Measurements from ENCODE around the gene DLG2.
"Not testable (repeated sequence)": the region's sequence is repeated elsewhere in the genome, so short reads cannot be mapped to it uniquely, and the experiment has no call there.

DLG2 gene

DNA sequence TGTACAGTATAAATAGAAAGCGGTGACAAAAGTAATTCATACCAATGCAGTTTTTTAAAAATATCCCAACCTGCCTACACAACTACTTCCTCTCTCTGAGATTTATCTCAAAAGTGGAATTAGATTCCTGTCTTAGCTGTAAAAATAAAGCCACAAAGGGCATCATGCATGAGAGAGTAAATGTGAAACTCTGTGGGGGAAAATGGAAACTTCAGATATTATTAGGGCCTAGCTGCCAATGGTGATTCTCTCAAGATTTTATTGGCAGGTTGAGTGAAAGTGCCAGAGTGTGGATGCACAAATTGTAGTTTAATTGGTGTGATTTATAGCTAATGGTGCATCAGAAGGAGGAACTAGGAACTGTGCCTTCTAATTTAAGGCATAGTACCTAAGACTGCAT is 1984.0 kb downstream of the DLG2 start:
- DNase-seq (ENCODE audit: low read depth in 2 of 2): no peak

DNA sequence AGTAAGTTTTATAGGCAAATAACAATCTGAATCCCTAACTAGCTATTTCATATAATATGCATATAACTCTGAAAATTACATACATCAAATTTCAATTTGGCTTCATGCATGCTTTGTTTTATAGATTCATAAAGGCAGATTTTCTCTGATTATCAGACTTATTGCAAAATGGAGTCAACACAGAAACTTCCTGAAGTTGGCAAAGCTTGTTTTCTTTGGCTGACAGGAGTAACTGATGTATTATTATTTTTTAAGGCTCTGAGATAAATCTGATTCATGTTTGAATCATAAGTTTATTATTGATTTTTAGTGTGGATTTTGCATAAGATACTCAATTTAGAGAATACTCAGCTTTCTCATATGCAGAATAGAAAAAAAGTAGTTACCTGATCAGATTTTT is 1984.6 kb downstream of the DLG2 start:
- no peak for DNase-seq (ENCODE audit: low read depth in 2 of 2)

DNA sequence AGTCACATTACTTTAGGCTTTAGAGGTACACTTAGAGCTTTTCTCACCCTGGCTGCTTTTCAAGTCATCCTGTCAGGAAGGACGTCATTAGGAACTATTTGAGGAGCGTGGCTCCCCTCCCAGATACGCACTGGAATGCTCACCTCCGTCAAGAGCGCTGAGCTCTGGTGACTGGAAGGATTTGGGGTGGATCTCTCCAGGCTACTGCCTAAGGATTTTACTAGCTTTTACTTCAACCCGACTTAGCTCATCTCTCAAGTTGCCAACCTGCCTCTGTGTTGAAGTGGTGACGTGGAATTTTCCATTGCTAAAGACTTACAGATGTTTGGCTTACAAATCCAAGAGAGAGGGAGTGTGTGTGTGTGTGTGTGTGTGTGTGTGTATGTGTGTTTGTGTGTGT is 1985.6 kb downstream of the DLG2 start:
- no peak for DNase-seq (ENCODE audit: low read depth in 2 of 2)

DNA sequence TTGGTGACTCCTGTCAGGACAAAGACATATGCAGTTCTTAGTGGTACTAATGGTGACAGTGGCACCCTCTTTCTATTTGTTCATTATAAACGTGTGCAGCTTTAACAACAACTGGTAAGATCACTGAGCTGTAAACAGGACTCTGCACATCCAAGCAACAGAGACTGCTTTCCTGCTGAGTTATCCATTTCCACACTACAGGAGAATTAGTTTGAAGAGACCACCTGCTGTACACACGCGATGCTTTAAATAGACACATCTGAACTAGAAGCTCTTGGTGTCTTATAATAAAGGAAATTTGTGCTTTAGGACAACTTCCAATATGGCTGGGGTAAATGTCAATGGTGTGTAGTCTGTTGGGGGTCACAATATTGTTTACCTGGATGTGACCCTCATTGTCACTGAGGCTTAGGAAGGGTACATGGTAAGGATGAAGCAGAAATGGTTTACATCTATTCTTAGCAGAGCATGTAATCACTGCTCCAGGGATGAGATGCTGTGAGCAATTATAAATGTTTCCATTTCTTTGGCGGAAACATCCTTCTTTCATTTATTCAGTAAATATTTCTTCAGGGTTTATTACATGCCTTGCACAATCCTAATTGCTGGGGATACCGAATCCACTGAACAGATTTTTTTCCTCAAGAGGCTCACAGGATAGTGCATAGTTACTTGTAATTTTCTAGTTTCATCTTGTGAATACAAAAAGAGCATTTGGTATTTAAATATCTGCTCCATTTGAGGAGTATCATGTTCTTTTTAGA is 1987.0 kb downstream of the DLG2 start:
- no peak for DNase-seq (ENCODE audit: low read depth in 2 of 2)

DNA sequence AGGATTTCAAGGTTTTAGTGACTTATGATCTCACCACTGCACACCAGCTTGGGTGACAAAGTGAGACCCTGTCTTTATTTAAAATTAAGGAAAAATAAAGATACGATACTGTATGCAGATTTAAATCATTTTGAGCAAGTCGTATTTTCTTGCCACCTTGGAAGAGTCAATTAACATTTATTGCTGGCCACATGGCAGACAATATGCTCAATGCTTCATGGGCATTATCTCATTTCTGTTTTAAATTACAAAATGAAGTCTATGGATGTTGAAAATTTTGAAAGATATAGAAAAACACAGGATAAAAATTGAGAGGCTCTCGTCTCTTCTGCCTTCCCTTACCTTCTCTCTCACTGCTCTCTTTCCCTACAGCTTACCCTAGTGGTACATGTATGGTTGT is 1992.0 kb downstream of the DLG2 start:
- no peak for DNase-seq (ENCODE audit: low read depth in 2 of 2)

DNA sequence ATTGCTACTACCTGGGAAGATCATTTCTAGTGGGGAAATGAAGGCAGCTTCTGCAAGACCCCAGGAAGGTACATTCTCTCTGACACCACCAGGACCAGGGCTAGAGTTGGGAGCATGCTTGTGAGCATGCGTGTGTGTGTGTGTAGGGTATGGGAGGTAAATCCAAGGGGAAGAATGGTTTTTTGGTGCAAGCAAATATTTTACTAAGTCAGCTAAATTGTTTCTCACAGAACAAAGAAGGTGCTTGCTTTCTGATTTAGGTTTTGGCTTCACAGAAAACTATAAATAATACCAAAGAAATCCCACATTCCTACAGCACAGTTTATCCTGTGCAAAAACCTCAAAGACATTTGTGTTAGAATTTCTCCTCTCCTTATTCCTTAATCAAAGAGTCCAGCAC is 1996.9 kb downstream of the DLG2 start:
- DNase-seq (ENCODE audit: low read depth in 2 of 2): no peak

DNA sequence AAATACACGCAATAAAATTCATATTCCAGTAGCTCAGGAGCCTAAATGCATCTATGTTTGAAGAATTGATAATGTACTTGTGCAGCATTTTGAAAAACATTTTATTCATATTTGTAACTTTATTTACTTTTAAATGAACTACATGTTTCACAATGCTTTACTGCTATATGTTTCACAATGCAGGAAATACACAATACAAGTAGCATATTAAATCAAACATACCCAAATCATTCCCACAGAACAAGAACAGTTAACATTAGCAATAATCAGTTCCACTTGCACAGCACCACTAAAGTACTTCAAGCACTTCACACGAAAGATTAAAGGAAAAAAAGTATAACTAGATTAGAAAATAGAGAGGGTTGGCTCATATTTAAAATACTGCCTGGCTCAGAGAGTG is 1997.4 kb downstream of the DLG2 start:
- no peak for DNase-seq (ENCODE audit: low read depth in 2 of 2)

DNA sequence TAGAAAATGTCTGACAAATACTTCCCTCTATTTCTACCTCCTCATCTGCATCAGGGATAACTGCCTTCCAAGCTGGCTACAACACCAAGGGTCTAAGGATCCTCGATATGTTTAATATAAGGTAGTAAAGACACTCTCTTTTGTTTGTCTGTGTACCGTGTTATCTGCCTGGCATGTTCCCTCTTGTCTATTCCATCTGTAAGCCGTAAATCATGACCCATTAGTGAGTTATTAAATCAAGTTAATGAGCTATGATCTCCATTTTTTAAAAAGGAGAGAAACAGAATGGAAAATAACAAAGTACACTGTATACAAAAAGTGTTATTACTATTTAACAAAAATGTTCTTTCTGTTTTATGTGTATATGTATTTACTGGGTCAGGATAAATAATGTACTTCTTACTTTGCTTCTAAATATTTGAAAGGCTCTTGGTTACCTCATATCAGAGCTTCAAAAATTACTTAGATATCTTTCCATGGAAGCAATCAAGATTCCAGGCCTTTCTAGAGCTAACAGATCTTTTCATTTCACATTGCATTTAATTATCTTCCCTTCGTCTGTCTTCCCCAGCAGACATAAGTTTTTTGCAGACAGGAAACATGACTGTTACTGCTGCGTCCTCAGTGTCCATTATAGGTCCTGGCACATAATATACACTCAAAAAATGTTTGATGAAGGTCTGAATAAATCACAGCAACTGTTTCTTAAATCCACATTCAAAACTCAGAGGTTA is 1998.4 kb downstream of the DLG2 start:
- no peak for DNase-seq (ENCODE audit: low read depth in 2 of 2)

DNA sequence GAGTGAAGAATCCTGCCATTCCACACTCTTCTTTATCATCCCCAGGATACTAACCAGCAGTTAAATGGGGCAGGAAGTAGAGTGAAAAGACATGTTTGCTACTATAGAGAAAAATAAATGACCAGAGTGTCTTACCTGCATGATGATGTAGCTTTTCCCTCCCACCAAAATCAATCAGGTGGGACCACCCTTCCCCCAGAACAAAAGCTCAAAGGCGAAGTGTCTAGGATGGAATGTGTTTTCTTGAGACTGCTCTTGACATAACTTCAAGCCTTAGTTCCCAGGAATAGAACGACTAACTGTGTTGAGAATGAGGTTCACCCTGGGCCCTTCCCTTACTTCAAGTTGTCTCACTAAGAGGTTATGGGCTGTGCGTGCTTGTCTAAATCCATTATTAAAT is 2001.8 kb downstream of the DLG2 start:
- DNase-seq (ENCODE audit: low read depth in 2 of 2): no peak

DNA sequence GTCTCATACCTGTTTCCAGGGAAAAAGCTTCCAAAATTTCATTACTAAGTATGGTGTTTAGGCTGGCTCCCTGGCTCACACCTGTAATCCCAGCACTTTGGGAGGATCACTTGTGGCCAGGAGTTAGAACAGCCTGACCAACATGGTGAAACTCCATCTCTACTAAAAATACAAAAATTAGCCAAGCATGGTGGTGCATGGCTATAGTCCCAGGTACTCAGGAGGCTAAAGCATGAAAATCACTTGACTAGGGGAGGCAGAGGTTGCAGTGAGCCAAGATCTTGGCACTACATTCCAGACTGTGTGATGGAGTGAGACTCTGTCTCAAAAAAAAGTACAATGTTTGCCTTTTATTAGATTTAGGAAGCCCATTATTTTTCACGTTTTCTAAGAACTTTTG is 2009.5 kb downstream of the DLG2 start:
- no peak for DNase-seq (ENCODE audit: low read depth in 2 of 2)

DNA sequence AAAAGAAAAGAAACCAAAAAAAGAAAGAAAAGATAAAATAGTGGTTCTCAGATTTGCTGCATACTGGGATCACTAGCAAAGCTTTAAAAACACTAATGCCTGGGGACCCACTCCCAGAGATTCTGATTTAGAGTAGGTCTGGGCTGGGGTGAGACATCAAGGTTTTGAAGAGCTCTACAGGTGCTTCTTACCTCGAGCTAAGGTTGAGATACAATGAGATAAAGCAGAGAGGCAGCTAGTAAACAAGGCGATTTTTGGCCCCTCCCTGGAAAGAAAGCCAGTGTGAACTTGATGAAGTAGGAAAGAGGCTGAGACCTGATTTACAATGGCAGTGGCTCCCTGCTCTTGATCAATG is 2013.4 kb downstream of the DLG2 start:
- no peak for DNase-seq (ENCODE audit: low read depth in 2 of 2)

DNA sequence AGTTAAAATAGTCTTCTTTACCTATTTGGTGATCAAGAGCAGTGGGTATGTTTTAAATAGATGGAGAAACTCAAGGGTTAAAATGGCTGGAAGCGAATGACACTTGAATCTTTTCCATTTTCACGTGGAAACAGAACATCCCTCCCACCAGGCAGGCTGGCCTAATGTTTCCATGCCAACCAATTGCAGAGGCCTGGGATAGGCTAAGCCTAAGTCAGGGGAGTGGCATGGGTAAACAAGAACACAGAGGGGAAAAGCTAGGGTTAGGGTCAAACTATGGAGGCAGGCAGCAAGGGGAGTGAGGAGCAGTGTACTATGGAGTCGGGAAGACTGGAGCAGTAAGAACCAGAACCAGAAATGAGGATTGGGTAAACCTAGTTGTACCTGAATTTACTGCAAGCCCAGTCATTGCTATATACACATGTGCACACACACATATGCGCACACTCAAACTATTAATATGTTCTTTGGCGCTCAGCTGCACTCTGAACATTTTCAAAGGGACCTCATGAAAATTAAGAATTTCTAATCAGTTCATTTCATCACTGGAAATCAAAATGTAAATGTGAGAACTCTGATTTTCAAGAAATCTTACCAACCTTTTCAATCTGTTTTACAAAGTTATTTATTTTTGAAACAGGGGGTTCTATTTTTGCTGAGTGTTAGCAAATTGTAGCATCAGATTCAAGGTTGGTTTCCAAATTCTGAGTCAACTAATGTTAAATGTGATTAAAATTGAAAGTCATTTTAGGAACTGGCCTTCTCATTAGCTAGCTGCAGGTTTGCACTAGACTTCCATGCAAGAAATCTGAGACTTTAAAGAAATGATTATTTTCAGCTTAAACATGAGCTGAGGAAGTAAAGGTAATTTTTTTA is 2014.0 kb downstream of the DLG2 start:
- no peak for DNase-seq (ENCODE audit: low read depth in 2 of 2)

DNA sequence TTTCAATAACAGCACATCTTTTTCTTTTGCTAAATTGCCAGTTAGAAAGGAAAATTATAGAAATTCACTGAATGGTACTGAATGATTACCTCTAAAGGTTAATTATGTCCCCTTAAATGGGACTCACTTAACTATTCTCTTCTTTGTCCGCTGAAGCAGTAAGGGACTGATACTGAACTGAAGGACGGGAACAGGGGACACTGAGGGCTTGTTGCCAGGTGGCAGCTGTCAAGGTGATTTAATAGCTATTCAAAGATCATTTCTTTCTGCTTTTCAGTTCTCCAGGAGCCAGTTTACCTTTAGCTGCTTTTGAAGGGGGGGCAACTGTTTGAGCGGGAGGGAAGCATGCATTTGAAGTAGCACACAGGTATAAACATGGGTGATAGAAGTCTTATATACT is 2015.5 kb downstream of the DLG2 start:
- no peak for DNase-seq (ENCODE audit: low read depth in 2 of 2)

DNA sequence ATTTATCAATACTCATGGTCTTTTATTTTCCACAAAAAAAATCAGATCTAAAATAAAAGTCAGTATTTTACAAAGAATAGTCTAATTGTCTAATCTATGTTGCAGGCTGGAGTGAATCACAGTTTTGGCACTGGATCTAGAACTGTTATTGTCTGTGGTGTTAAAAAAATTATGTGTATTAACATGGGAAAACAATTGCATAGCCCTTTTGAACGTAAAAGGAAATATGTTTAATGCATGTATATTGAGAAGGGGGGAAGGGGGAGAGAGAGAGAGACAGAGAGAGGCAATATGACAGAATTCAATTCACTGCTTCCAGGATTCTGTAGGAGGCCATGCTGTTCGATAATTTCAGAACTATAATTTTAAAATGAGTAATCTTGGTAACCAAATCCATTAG is 2016.1 kb downstream of the DLG2 start:
- DNase-seq (ENCODE audit: low read depth in 2 of 2): no peak

DNA sequence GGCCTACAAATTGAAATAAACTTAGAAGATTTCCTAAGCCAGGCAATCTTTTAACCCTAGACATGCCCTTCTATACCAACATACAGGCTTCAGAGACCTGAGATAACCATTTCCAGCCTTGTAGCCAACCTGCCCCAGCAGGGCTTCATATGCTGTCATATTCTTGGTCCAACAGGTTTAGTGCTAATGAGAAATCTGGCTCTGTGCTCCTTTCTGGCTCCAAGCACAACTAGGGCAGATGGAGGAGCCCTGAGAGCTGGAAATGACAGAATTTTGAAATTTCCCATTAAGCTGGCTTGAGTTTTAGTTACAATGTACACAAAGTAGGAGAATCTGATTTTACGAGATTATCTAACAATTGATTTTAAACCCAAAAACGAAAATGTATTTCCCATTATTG is 2018.0 kb downstream of the DLG2 start:
- no peak for DNase-seq (ENCODE audit: low read depth in 2 of 2)

DNA sequence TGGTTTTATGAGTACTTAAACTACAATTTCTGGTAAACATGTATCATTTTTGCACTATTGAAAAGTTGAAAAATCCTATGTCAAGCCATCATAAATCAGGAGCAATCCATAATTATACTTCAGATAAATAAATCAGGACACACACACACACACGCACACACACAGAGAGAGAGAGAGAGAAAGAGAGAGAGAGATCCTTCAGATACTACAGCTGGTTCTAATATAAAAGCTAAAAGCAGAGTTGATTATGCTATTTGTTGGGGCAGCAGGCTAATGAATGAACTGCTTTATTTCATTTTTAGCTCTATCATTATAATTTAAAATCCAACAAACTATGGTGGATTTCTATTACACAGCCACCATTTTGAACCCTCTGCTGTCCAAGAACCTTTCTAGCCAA is 2018.6 kb downstream of the DLG2 start:
- no peak for DNase-seq (ENCODE audit: low read depth in 2 of 2)

DNA sequence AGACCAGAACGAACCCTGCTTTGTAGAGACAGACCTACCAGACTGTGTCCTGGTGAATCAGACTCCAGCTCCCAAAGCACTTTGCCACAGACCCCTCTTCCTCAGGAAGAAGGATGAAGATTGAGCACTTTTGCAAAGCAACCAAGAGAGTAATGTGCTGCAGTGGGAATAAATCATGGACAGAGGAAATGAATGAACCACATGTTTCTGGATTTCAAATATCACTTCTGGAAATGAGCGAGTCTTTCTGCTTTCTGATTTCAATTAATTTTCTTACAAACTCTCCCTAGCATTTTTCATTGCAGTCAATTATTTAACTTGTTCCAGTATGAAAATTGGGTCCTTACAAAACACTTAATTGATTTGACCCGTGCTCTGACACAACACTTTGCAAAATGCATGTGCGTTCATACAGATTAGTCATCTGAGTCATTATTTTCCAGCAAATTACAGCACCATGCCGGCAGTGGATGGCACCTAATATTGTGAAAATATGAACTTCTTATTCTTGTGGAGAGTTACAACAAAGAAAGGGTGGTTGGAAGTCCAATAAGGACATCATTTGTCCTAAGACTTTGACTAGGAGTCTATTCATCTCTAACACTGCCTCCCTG is 2025.1 kb downstream of the DLG2 start:
- DNase-seq (ENCODE audit: low read depth in 2 of 2): no peak

DNA sequence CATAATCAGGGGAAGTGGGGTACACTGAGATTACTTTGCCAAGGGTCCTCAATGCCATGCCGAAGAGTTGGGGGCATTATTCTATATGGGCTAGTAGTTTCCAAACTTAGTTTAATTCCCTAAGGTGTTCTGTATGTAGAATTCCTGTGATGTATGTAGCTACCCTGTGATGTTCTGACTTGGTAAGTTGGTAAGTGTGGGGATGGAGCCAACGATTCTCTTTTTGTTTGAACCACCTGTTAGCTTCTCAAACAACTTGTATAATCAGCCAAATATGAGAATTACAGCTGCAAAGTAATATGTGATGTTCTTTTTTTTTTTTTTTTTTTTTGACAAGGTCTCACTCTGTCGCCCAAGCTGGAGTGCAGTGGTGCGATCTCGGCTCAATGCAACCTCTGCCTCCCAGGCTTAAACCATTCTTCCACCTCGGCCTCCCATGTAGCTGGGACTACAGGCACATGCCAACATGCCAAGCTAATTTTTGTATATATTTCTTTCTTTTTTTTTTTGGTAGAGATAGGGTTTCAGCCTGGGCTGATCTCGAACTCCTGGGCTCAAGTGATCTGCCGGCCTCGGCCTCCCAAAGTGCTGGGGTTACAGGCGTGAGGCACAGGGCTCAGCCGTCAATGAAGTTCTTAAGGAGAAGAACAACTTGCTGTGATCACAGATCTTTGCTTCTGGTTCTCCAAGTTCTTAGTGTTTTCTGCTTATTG is 2025.8 kb downstream of the DLG2 start:
- DNase-seq (ENCODE audit: low read depth in 2 of 2): no peak

DNA sequence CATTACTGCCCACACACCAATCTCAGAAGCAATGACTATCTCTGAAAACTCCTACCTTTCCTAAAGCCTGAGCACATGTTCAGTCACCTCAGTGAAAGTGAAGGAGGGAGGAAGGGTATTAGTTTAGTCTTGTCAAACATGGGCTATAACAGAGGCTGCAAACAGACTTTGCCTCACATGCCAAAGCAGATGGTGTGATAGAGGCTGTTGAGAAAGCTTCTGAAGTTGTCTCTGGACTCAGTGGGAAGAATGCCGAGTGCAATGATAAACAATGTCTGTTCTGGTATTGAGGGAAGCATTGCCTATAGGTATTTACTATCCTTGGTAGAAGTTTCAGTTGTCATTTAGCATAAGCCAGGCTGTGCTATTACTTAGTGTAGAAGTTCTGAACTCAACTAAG is 2026.5 kb downstream of the DLG2 start:
- no peak for DNase-seq (ENCODE audit: low read depth in 2 of 2)

DNA sequence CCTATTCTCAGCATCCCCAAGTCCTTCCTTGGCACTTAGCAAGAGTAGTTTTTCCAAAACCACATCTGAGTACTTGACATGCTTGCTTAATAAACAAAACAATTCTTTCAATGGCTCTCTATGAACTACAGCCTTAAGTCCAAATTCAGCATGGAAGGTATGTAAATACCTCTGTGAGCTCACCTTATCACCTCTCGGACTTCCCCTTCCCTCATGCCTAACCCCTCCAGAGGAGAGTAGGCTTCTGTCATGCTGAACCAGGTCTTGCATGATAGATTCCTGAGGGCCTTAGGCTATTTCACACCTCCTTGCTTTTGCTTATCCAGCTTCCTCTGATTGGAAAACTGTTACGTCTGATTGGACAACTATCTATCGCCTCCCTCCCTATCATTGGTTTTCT is 2028.1 kb downstream of the DLG2 start:
- no peak for DNase-seq (ENCODE audit: low read depth in 2 of 2)

DNA sequence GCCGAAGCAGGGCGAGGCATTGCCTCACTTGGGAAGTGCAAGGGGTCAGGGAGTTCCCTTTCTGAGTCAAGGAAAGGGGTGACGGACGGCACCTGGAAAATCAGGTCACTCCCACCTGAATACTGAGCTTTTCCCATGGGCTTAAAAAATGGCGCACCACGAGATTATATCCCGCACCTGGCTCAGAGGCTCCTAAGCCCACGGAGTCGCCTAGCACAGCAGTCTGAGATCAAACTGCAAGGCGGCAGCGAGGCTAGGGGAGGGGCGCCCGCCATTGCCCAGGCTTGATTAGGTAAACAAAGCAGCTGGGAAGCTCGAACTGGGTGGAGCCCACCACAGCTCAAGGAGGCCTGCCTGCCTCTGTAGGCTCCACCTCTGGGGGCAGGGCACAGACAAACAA is 2039.3 kb downstream of the DLG2 start:
- not testable (repeated sequence) for DNase-seq (ENCODE audit: low read depth in 2 of 2)
